Panc1 (cell line): ENCODE results near the gene WIPF1.

Source experiments
- TCF7L2 ChIP-seq: IDR thresholded peaks from 2 replicates; pipeline ENCODE4 v1.6.1; 2011; ENCODE audit warnings: mild to moderate bottlenecking, low read depth, low read length, inconsistent platforms
- TF ChIP-seq, protein P1 (sequence below): fragments of 450-650 bp; IDR thresholded peaks from 2 replicates; pipeline ENCODE4 v1.5.1; 2017; ENCODE audit warnings: mild to moderate bottlenecking

DNA sequence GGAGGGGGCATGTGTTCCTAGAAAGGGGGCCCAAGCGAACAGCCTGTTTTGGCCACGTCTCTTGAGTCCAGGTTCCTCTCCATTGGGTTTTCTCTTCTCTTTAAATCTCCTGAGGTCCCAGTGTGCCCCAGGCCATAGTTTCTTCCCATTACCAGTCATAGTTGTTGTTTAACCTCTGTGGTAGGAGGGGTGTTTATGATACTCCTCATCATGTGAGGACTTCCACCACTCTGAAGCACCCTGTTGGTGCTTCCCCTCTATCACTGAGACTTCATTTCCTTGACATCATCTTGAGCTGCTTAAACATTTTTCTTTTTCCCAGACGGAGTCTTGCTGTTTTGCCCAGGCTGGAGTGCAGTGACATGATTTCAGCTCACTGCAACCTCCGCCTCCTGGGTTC lies 45.9 kb downstream of the WIPF1 start:
- TF ChIP-seq, protein P1, sequence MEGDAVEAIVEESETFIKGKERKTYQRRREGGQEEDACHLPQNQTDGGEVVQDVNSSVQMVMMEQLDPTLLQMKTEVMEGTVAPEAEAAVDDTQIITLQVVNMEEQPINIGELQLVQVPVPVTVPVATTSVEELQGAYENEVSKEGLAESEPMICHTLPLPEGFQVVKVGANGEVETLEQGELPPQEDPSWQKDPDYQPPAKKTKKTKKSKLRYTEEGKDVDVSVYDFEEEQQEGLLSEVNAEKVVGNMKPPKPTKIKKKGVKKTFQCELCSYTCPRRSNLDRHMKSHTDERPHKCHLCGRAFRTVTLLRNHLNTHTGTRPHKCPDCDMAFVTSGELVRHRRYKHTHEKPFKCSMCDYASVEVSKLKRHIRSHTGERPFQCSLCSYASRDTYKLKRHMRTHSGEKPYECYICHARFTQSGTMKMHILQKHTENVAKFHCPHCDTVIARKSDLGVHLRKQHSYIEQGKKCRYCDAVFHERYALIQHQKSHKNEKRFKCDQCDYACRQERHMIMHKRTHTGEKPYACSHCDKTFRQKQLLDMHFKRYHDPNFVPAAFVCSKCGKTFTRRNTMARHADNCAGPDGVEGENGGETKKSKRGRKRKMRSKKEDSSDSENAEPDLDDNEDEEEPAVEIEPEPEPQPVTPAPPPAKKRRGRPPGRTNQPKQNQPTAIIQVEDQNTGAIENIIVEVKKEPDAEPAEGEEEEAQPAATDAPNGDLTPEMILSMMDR: no peak
- no peak for TF ChIP-seq TCF7L2
